Measurements from ENCODE around the gene MX1. TPM values are rescaled to one million over a fixed set of nuclear protein-coding genes. Genes with fewer than 3 reads are reported as not detected.

The MX1 gene
- total RNA-seq, 4 donors from 2014 or later: 8.5 to 87.3 (median 44.8) TPM

GRCh38 chr21:41459884-41460534 is 34.0 kb downstream of the MX1 start:
- no peak for TF ChIP-seq CTCF (IDR thresholded peaks at IDR 0.05)
- DNase-seq (ENCODE audit: low spot score): no peak
- ATAC-seq (ENCODE audit: low FRiP score): no peak

- no peak for DNase-seq (ENCODE audit: low spot score)
- no peak for TF ChIP-seq CTCF (IDR thresholded peaks at IDR 0.05)
- peak; percentile 92 for ATAC-seq (ENCODE audit: low FRiP score)
Observed at GRCh38 chr21:41460578-41461527, 34.8 kb downstream of the MX1 start.

- DNase-seq (ENCODE audit: low spot score) (no peak), ATAC-seq (ENCODE audit: low FRiP score) (no peak)
- TF ChIP-seq CTCF (IDR thresholded peaks at IDR 0.05): no peak
Observed at GRCh38 chr21:41465176-41465781, 39.2 kb downstream of the MX1 start.

- ATAC-seq (ENCODE audit: low FRiP score) (no peak), DNase-seq (ENCODE audit: low spot score) (no peak)
- no peak for TF ChIP-seq CTCF (IDR thresholded peaks at IDR 0.05)
Observed at GRCh38 chr21:41466024-41466820, 40.2 kb downstream of the MX1 start.

GRCh38 chr21:41470054-41470453 is 44.0 kb downstream of the MX1 start:
- ATAC-seq (ENCODE audit: low FRiP score) (no peak), DNase-seq (ENCODE audit: low spot score) (no peak)

More at GRCh38 chr21:41470054-41470453, 44.0 kb downstream of the MX1 start:
- no peak for TF ChIP-seq CTCF (IDR thresholded peaks at IDR 0.05)

Measured in omental fat pad (tissue), 4 donors.